GM18873 (cell line): Measurements from ENCODE around the gene TELO2.

Experiments
- ATAC-seq: cut with Tn5 transposase; IDR thresholded peaks from one replicate; pipeline ENCODE4 v1.9.1; 2021; ENCODE audit warnings: mild to moderate bottlenecking, moderate library complexity, moderate number of reproducible peaks; ENCODE audit not compliant: unreplicated experiment, low FRiP score

The TELO2 gene

DNA sequence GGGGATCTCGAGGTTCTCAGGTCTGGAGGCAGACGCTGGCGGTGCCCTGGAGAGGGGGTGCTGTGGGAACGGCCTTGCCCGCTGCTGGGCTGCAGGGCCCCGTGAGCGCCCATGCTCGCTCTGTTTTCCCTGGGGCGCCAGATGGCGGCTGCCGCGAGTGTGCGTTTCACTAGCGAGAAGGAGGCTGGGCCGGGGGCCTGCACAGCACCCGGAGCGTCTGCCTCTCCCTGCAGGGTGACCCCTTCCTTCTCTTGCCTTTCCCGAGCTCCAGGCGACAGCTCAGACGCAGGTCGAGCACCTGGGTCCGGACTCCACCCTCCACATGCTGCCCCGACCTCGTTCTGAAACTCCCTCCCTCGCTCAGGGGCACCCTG lies 2.7 kb downstream of the TELO2 start:
- no peak for ATAC-seq

DNA sequence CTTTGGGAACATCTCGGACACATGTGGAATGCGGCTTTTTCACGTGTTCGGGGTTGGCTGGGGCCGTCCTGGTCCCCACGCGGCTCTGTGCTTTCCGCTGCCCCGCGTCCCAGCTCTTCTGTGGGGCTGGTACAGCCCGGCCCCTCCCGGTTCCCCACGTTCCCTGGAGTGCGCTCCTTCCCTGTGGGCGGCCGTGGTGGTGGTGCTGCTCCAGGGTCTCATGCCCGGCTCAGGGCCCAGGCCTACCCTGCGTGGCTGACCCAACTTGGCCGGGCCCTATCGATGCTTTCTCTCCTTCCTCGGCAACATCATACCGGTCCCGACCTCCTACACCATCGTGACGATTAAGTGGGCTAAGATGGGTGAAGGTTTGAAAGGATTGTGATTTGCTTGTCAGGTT lies 3.3 kb downstream of the TELO2 start:
- ATAC-seq, result no peak

DNA sequence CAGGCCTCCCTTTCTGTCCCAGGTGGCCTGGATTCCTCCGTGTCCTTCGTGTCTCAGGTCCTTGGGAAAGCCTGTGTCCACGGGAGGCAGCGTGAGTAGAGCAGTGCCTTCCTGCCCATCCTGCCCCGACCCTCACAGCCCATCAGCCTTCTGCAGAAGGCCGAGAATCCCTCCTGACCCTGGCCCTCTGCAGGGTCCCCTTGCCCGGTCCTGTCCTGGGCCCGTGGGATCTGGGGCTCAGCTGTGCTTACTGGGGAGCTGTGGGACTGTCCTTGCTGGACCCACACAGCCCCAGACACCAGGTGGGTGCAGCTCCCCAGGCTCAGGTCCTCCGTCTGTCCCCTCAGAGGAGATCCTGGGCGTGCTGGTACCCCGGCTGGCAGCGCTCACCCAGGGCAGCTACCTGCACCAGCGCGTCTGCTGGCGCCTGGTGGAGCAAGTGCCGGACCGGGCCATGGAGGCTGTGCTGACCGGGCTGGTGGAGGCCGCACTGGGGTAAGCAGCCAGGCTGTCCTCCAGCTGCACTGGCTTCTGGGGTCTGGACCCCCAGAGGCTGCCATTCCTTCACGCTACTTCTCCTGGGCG lies 3.9 kb downstream of the TELO2 start:
- no peak for ATAC-seq

DNA sequence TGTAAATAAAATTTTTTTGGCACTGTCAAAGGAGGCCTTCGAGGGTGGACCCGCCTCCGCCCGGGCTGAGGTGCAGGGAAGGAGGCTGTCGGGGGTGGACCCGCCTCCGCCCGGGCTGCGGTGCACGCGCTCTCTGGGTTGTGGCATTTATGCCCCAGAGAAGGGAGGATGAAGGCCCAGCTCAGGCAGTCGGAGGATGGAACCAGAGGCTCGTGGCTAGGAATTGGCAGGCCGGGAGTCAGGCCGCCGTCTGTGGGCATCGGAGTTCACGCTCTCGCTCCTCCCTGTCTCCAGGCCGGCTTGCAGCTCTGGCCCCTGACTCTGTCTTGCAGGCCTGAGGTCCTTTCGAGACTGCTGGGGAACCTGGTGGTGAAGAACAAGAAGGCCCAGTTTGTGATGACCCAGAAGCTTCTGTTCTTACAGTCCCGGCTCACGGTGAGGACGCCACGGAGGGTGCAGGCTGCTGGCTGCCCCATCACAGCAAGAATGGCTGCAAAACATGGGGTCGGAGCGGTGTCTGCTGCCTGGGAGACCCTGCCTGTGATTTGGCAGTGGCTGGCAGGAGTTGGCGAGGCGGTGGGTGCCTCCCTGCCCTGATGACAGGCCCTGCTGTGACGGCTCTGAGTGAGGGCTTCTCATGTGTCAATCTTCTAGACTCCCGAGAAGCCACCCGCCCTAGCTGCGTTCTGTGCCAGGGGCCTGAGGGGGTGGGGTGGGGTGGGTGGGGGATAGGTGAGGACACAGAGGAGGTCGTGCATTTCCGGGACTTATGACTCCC lies 5.9 kb downstream of the TELO2 start:
- no peak for ATAC-seq

DNA sequence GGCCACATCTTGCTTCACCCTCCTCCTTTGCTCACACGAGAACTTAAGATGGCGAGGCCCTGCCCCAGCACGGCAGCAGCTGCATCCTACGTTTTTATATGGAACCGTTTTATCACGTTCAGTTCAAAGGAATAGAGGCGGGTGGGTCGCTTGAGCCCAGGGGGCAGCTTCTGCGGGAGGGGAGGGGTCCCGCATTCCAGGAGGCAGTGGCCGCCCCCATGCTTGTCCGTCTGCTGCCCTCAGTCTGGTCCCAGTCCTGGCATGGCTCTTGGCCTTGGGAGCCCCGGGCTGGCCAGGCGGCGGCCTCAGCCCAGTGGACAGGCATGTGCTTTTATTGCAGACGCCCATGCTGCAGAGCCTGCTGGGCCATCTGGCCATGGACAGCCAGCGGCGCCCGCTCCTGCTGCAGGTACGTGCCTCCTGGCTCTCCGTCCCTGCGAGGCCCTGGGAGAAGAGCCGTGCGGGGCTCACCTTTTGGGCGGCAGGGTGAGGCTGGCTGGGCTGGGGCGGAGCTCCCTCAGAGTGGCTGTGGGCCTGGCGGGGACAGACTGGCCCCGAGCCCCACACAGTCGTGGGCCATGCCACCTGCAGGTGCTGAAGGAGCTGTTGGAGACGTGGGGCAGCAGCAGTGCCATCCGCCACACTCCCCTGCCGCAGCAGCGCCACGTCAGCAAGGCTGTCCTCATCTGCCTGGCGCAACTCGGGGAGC lies 6.8 kb downstream of the TELO2 start:
- ATAC-seq, result no peak

DNA sequence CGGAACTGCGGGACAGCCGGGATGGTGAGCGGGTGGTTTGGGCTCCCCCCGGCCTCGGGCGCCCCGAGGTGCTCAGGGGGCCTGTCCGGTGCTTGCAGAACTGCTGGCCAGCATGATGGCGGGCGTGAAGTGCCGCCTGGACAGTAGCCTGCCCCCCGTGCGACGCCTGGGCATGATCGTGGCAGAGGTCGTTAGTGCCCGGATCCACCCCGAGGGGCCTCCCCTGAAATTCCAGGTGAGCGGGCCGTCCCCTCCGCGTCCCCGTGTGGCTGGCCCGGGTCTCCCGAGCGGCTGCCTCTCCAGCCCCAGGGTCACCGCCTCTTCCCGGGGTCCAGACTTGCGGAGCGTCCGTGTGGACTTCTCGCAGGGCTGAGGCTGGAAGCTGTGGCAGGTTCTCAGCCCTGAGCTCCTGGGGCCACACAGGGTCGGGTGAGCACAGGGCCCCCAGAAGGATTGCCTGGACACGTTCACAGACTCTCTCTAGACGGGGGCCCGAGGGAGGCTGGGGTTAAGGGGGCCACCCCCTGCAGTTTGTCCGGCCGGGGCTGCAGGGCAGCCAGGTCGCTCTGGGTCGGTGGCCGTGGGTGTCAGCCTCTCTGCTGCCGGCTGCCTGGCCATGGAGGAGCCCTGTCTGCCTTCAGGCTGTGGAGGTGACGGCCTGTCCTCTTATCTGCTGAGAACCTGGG lies 7.4 kb downstream of the TELO2 start:
- ATAC-seq, result no peak

DNA sequence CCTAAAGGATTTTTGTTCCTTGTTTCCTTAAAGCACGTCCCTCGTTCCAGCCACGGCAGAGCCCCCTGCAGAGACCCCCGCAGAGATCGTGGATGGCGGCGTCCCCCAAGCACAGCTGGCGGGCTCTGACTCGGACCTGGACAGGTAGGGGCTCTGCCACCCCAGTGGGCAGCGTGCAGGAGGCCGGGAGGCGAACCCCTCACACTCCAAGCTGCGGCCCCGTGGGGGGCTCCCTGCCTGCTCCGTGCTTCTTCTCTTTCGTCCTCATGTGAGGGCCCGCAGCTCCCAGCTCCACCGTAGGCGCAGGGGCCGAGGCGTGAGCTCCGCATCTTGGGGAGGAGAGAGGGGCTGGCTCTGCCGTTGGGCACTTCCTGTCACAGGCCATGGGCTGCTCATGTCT lies 8.5 kb downstream of the TELO2 start:
- ATAC-seq, result no peak

DNA sequence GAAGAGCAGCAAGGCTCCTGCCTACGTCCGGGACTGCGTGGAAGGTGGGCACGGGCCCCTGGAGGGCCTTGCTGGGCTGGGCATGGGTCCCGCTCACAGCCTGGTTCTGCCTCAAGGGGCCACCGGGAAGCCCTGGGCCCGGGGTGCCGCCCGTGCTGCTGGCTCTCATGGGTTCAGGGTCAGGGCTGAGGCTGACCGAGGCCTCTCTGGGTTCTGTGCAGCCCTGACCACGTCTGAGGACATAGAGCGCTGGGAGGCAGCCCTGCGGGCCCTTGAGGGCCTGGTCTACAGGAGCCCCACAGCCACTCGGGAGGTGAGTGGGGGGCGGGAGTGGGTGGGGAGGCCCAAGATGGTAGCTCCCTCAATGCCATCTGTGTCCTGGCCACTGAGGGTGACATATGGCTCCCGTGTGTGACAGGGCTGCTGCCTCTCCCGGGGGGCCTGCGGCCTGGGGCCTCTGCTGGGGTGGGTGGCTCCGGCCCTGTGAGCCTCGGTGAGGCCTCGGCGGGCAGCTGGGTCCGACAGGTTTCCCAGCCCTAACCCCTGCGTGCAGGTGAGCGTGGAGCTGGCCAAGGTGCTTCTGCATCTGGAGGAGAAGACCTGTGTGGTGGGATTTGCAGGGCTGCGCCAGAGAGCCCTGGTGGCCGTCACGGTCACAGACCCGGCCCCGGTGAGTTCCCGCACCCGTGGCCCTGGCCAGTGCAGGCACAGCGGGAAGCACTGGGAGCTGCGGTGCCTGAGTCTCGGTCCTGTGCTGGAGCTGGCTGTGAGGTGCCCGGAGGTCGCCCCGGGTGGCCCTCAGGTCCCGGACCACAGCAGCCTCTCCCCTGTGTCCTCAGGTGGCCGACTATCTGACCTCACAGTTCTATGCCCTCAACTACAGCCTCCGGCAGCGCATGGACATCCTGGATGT lies 9.2 kb downstream of the TELO2 start:
- no peak for ATAC-seq

DNA sequence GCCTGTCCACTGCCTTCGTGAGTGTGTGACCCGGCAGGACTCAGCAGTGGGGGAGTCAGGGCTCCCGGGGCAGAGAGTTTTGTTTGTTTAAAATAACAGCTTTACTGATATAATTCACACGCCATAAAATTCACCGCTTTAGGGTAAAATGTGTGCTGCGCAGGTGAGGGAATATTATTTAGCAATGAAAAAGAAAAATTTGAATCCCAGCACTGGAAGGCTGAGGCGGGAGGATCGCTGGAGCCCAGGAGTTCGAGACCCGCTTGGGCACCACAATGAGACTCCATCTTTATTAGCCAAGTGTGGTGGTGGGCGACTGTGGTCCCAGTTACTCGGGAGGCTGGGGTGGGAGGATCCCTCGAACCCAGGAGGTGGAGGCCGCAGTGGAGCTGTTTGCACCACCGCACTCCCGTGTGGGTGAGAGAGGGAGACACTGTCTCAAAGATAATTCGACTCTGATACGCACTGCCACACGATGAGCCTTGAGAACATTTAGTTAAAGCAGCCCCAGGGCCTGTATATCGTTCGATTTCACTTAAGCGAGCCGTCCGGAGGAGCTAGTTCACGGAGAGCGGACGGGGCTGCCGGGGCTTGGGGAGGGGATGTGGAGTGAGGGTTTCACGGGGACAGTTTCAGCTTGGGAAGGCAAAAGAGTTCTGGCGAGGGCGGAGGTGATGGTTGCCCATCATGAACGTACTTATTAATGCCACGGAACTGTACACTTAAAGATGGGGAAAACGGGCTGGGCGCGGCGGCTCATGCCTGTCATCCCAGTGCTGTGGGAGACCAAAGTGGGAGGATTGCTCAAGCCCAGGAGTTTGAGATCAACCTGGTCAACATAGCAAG lies 10.2 kb downstream of the TELO2 start:
- ATAC-seq, result no peak

DNA sequence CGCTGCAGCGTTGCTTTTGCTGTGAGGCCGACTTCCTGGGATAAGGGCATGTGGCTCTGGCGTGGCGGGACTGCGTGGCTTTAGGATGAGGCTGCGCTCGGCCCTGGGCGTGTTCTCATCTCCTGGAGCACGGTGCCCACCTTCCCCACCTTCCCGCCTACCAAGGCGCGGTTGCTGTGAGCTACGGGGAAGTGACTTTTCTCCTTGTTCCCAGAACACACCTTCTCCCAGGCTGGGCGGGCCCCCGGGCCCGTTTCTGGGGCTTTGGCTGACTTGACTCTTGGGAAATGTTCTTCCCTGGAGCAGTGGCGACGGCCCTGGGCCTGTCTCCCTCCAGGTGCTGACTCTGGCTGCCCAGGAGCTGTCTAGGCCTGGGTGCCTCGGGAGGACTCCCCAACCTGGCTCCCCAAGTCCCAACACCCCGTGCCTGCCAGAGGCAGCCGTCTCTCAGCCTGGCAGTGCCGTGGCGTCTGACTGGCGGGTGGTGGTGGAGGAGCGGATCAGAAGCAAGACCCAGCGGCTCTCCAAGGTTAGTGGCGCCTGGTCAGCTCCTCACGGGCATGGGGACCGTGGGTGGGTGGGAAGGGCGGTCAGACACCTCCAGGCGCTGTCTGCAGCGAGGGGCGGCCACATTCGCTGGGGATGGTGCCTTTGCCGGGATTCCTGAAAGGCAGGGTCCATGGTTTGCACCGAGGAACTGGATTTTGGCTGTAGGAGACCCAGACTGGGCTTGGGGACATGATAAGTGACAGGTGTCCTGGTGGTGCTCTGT lies 12.1 kb downstream of the TELO2 start:
- no peak for ATAC-seq

DNA sequence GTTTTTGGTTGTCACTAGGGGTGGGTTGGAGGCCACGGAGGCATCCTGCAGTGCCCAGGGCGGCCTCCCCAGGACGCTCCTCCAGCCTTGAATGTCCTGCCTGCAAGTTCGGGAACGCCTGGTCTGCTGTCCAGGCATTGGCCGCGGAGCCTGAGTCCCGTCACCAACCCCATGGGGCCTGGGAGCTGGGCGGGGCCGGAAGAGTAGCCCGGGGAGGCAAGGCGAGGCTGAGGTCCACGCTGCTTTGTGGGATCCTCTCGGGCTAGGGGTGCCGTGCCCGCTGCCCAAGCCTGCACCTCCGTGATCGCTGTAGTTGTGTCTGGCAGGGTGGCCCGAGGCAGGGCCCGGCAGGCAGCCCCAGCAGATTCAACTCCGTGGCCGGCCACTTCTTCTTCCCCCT lies 12.8 kb downstream of the TELO2 start:
- ATAC-seq, result no peak

DNA sequence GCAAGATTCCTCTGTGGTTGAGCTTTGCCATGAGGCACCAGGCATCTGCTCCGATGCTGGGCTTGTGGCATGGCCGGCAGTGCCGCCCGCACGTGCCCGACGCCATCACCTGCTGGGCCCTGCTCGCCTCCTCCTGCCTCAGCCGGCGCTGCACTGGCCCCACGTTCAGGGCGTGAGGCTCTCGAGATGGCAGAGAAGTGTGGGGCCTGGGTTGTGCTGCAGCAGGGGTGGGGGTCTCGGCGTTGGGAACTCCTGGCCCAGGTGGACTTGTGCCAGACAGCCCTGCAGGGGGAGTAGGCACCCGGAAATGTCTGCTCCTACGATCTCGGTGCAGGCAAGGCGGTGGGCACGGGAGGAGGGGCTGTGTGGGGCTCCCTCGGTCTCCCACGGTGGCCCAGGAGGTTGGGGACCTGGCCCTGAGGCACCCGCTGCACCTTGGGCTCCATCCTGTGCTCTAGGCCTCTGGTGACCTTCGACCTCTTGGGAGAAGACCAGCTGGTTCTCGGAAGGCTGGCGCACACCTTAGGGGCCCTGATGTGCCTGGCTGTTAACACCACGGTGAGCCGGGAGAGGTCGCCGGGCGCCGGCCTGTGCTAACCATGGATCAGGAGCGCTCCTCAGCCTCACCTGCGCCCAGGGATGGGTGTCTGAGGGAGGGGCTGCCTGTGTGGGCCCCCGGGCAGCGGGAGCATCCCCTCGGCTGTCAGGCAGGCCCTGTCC lies 13.5 kb downstream of the TELO2 start:
- no peak for ATAC-seq

DNA sequence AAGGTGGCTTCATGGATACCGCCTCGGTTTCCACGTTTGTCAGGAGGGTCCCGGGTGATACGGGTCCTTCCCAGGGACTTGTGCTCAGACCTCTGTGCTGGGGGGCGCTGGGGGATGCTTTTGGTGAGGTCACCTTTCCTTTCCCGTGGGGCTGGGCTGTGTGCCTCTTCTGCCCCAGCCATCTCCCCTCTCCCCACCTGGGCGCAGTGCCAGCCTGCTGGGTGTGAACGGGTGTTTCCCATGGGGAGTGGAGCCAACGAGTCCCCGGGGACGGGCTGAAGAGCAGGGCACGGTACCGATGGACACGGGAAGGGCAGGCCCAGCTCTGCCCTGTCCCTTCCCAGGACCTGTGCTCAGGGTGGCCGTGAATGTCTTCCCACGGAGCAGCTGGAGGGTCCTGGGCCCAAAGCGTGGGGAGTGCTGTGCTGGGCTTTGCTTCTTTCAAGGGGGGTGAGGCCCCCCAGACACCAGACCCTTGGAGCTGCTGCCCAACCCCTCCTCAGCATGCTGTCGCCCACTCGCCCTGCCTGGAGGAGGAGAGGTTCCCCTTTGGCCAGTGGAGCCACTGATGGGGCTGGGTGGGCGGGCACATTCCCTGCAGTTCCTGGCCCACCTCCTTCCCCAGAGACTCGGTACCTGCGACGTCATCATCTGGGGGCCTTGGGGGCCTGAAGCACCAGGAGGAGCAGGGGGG lies 15.5 kb downstream of the TELO2 start:
- ATAC-seq, result no peak

DNA sequence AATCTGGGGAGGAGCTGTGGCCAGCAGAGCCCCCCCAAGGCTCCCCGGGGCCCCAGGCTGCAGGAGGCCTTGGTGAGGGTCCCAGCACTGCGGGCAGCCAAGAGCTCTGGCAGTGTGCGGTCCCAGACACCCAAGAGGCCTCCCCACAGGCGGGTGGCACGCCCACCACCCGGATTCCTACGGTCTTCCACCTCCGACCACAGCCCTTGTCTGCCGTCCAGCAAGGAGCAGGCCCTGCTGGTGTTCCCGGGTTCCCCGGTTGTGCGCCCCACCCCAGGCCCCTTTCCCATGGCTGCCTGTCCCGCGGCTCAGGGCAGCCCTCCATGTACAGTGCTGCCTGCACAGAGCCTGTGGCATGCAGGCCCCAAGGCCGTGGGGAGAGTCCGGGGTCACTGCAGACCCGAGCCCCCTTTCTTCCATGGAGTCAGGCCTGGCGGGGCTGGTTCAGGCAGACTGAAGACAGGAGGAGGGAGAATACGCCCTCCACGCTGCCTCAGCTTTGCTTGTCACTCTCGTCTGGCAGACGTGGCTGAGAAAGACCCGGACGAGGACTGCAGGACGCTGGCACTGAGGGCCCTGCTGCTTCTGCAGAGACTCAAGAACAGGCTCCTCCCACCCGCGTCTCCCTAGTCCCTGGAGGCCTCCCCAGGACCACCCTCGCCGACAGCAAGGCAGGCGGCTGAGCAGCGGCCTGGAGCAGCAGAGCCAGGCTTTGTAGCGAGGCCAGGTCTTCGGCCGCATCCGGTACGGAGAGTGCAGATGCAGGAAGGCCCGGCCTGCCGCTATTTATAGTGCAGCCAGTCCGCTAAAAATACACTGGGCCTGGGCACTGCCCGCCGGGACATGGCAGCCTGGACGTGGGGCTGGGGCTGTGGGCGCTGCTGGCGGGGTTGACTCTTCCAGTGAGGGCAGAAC lies 16.4 kb downstream of the TELO2 start:
- ATAC-seq, result no peak

DNA sequence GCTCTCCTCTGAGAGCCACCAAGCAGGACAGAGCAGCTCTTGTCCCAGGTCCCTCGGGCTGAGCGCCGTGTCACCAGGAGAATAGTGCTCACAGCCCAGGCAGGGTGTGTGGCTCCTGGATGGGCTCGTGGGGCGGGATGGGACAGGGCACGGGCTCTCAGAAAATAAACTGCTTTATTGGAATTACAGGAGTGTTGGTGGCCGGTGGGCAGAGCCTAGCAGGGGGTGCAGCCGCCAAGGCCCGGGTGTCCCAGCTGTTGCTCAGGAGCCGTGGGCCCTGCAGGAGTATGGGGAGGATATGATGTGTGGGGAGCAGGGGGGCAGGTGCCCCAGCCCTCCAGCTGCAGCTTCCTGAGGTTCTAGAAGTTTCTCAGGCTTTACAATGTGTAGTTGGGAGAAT lies 17.1 kb downstream of the TELO2 start:
- no peak for ATAC-seq

DNA sequence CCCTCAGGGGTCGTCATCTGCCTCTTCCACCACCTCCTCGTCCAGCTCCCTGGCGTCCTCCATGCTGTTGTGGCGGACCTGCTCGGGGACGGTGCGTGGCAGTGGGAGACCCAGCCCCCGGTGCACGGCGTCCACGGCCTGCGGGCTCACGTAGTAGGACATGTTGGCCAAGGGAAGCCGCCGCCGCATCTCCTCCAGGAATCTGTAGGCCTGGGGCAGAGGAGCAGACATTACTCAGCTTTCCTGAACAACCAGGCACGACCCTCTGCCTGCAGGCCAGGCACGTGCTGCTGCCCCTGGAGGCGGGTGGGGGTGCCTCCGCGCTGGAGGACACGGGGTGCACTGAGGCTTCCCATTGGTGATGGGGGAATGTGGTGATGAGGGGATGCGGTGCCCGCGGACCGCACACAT lies 17.8 kb downstream of the TELO2 start:
- no peak for ATAC-seq
